ENCODE results near the gene STAT3. TPM values are rescaled to one million over a fixed set of nuclear protein-coding genes. Genes with fewer than 3 reads are reported as not detected.

Gene STAT3
- 68.0 TPM for total RNA-seq (ENCODE audit: unreplicated experiment)
- long read RNA-seq, full-length matches to known transcripts = 9 of 18 reads
- long read RNA-seq, partial matches to known transcripts = 5 of 18 reads
- long read RNA-seq, other reads (novel, unspliced or antisense) = 4 of 18 reads

GRCh38 chr17:42388381-42389134 lies at the start of gene STAT3:
Gene STAT3, minus strand, starts transcription at chr17:42388442. Its CDS starts 39,926 bp downstream, at chr17:42348516.
- H3K4me3 Mint-ChIP-seq (ENCODE audit: unreplicated experiment) = peak within 1 kb of the TSS; percentile 97
- peaks cover 5% of the 10 kb centered on the region for H3K4me1 Mint-ChIP-seq (ENCODE audit: low read depth, unreplicated experiment)
- H3K27me3 Mint-ChIP-seq (ENCODE audit: unreplicated experiment) = peaks cover 5% of the 10 kb centered on the region
- TF ChIP-seq CTCF (IDR thresholded peaks at IDR 0.05; ENCODE audit: partially characterized antibody, unreplicated experiment) = no peak
- no peaks in the 10 kb centered on the region for H3K36me3 Mint-ChIP-seq (ENCODE audit: unreplicated experiment)
- H3K9me3 Mint-ChIP-seq (ENCODE audit: unreplicated experiment) = peaks cover 6% of the 10 kb centered on the region
- peak within 1 kb of the TSS; percentile 90 for H3K27ac Mint-ChIP-seq (ENCODE audit: unreplicated experiment)
- DNase-seq = peak; percentile 100

- no peak for DNase-seq
- no peak overlapping the region for H3K4me3 Mint-ChIP-seq (ENCODE audit: unreplicated experiment)
- H3K4me1 Mint-ChIP-seq (ENCODE audit: low read depth, unreplicated experiment) = no peaks in the 10 kb centered on the region
- H3K9me3 Mint-ChIP-seq (ENCODE audit: unreplicated experiment) = no peaks in the 10 kb centered on the region
- no peaks in the 10 kb centered on the region for H3K36me3 Mint-ChIP-seq (ENCODE audit: unreplicated experiment)
- TF ChIP-seq CTCF (IDR thresholded peaks at IDR 0.05; ENCODE audit: partially characterized antibody, unreplicated experiment) = no peak
- no peak overlapping the region for H3K27ac Mint-ChIP-seq (ENCODE audit: unreplicated experiment)
- H3K27me3 Mint-ChIP-seq (ENCODE audit: unreplicated experiment) = peaks cover 4% of the 10 kb centered on the region
Observed at GRCh38 chr17:42436391-42436790, 48.1 kb upstream of the STAT3 start.

- Mint-ChIP-seq H3K4me1 (ENCODE audit: low read depth, unreplicated experiment) (no peaks in the 10 kb centered on the region), H3K4me3 (ENCODE audit: unreplicated experiment) (no peak overlapping the region), H3K36me3 (ENCODE audit: unreplicated experiment) (no peaks in the 10 kb centered on the region), H3K27me3 (ENCODE audit: unreplicated experiment) (peaks cover 6% of the 10 kb centered on the region), H3K27ac (ENCODE audit: unreplicated experiment) (no peak overlapping the region), H3K9me3 (ENCODE audit: unreplicated experiment) (no peaks in the 10 kb centered on the region)
- TF ChIP-seq CTCF (IDR thresholded peaks at IDR 0.05; ENCODE audit: partially characterized antibody, unreplicated experiment) = no peak
- DNase-seq = no peak
Observed at GRCh38 chr17:42431758-42432161, 43.5 kb upstream of the STAT3 start.

GRCh38 chr17:42429726-42430447 lies 41.6 kb upstream of the STAT3 start:
- Mint-ChIP-seq H3K27me3 (ENCODE audit: unreplicated experiment) (peaks cover 6% of the 10 kb centered on the region), H3K9me3 (ENCODE audit: unreplicated experiment) (no peaks in the 10 kb centered on the region), H3K27ac (ENCODE audit: unreplicated experiment) (peak overlapping the region; percentile 19), H3K36me3 (ENCODE audit: unreplicated experiment) (no peaks in the 10 kb centered on the region), H3K4me1 (ENCODE audit: low read depth, unreplicated experiment) (no peaks in the 10 kb centered on the region), H3K4me3 (ENCODE audit: unreplicated experiment) (no peak overlapping the region)
- no peak for TF ChIP-seq CTCF (IDR thresholded peaks at IDR 0.05; ENCODE audit: partially characterized antibody, unreplicated experiment)
- DNase-seq = no peak

All from glutamatergic neuron (in vitro differentiated cells).